Endothelial cell of umbilical vein (primary cell): Measurements from ENCODE around the gene CHST8. TPM values are rescaled to one million over a fixed set of nuclear protein-coding genes. Genes with fewer than 3 reads are reported as not detected.

ENCODE experiments used
- BruUV-seq: library from RNA; stranded (reverse); fragments of 400-500 nt; replicated peaks from 2 replicates; lab custom pipeline; 2021; lab: Mats Ljungman, UMichigan
- CTCF ChIA-PET: fragments of 300-600, 350-600 bp; sonication (Branson Sonifier 250); formaldehyde crosslinking; loops from one replicate; lab custom pipeline; 2021; ENCODE audit warnings: antibody characterized with exemption, inconsistent platforms; lab: Charles Lee
- POLR2A ChIA-PET: fragments of 300-600, 350-600 bp; sonication (Branson Sonifier 250); formaldehyde crosslinking; loops from one replicate; lab custom pipeline; 2021; ENCODE audit warnings: antibody characterized with exemption, inconsistent platforms; lab: Charles Lee
- DNase-seq: peaks from one replicate; pipeline ENCODE4 v3.0.0-alpha.2; 2011; ENCODE audit warnings: low read depth, low spot score
- FAIRE-seq: peaks from 2 replicates; lab custom pipeline; 2011; peaks lifted over from hg19 to GRCh38; lab: Jason Lieb, UNC
- H2AFZ ChIP-seq: 2 replicates; pipeline ENCODE4 v1.6.0; 2012; ENCODE audit warnings: low read depth, low read length, control low read depth, inconsistent platforms
- H3K27ac ChIP-seq: 2 replicates; pipeline ENCODE4 v1.5.1; 2011; ENCODE audit warnings: low read depth, mild to moderate bottlenecking, control low read depth, low read length, moderate library complexity; ENCODE audit not compliant: insufficient read depth
- H3K27me3 ChIP-seq, 2 experiments: 2 replicates each; pipeline versions ENCODE4 v1.6.0 to v1.6.1; 2011; ENCODE audit warnings: low read length in 2 of 2, mixed read lengths in 1 of 2; ENCODE audit not compliant: control insufficient read depth in 2 of 2, insufficient read depth in 2 of 2
- H3K36me3 ChIP-seq, 2 experiments: 2 replicates in 1 of 2; 3 replicates in 1 of 2; pipeline ENCODE4 v1.5.1; 2011; ENCODE audit warnings: low read length in 2 of 2, mild to moderate bottlenecking in 1 of 2, moderate library complexity in 1 of 2; ENCODE audit not compliant: control insufficient read depth in 2 of 2, insufficient read depth in 2 of 2; ENCODE audit errors: extremely low read depth in 1 of 2
- H3K4me1 ChIP-seq: 3 replicates; pipeline ENCODE4 v1.5.1; 2011; ENCODE audit warnings: mild to moderate bottlenecking, low read length; ENCODE audit not compliant: control insufficient read depth, insufficient read depth; ENCODE audit errors: extremely low read depth
- H3K4me2 ChIP-seq: 2 replicates; pipeline ENCODE4 v1.6.1; 2011; ENCODE audit warnings: low read length, control low read depth, mixed read lengths; ENCODE audit not compliant: insufficient read depth
- H3K4me3 ChIP-seq, 3 experiments: fragments of 200-600 bp in 1 of 3; sonication (generic), shearing (Covaris generic) in 1 of 3; replicated peaks in 1 of 3; 2 replicates each; pipeline ENCODE4 v1.5.1; 2011 to 2016; ENCODE audit warnings: control low read depth in 3 of 3, low read length in 3 of 3, mild to moderate bottlenecking in 2 of 3, inconsistent platforms in 1 of 3, low read depth in 1 of 3, moderate library complexity in 1 of 3; ENCODE audit not compliant: insufficient read depth in 1 of 3
- H3K79me2 ChIP-seq: 2 replicates; pipeline ENCODE4 v1.6.0; 2012; ENCODE audit warnings: low read length, inconsistent platforms; ENCODE audit not compliant: control insufficient read depth, insufficient read depth
- H3K9ac ChIP-seq: replicated peaks from 2 replicates; pipeline ENCODE3; 2011; ENCODE audit warnings: low read length, control low read depth; ENCODE audit not compliant: insufficient read depth; ENCODE audit errors: extremely low read depth
- H3K9me1 ChIP-seq: replicated peaks from 3 replicates; pipeline ENCODE4 v1.6.0; 2011; ENCODE audit warnings: mild to moderate bottlenecking, low read length; ENCODE audit not compliant: control insufficient read depth, insufficient read depth; ENCODE audit errors: extremely low read depth
- H3K9me3 ChIP-seq: replicated peaks from 2 replicates; pipeline ENCODE4 v1.5.1; 2012; ENCODE audit warnings: low read length, inconsistent platforms; ENCODE audit not compliant: control insufficient read depth, insufficient read depth
- H4K20me1 ChIP-seq: replicated peaks from 2 replicates; pipeline ENCODE3; 2011; ENCODE audit warnings: mild to moderate bottlenecking, low read length; ENCODE audit not compliant: control insufficient read depth, insufficient read depth; ENCODE audit errors: extremely low read depth
- CTCF ChIP-seq, 2 donors: IDR thresholded peaks; 1 replicate in 1 of 2; 2 replicates in 1 of 2; pipeline ENCODE4 v1.5.1; 2011; ENCODE audit warnings: low read length in 2 of 2, mild to moderate bottlenecking in 2 of 2, moderate library complexity in 2 of 2, control low read depth in 1 of 2, inconsistent platforms in 1 of 2, low read depth in 1 of 2; ENCODE audit not compliant: insufficient read depth in 1 of 2; ENCODE audit errors: extremely low read depth in 1 of 2
- EZH2 ChIP-seq: IDR thresholded peaks from 2 replicates; pipeline ENCODE4 v1.6.1; 2012; ENCODE audit warnings: borderline replicate concordance, low read depth, mild to moderate bottlenecking, moderate library complexity, low read length, inconsistent platforms; ENCODE audit not compliant: severe bottlenecking
- FOS ChIP-seq: IDR thresholded peaks from 2 replicates; pipeline ENCODE4 v1.6.1; 2011; ENCODE audit warnings: mild to moderate bottlenecking, low read length, moderate library complexity, borderline replicate concordance; ENCODE audit not compliant: insufficient read depth
- GATA2 ChIP-seq: IDR thresholded peaks from 2 replicates; pipeline ENCODE4 v1.7.0; 2011; ENCODE audit warnings: low read depth, mild to moderate bottlenecking, moderate library complexity, mixed read lengths, low read length; ENCODE audit not compliant: insufficient read length, insufficient read depth
- JUN ChIP-seq: IDR thresholded peaks from 2 replicates; pipeline ENCODE4 v1.6.1; 2011; ENCODE audit warnings: borderline replicate concordance, low read depth; ENCODE audit not compliant: insufficient read length, insufficient read depth
- MYC ChIP-seq: IDR thresholded peaks from one replicate; pipeline ENCODE4 v1.6.1; 2011; ENCODE audit warnings: mild to moderate bottlenecking, low read depth, low read length
- POLR2A ChIP-seq: IDR thresholded peaks from 2 replicates; pipeline ENCODE4 v1.6.1; 2012; ENCODE audit warnings: low read depth, mild to moderate bottlenecking, control low read depth, low read length
- POLR2AphosphoS5 ChIP-seq: IDR thresholded peaks from 2 replicates; pipeline ENCODE4 v1.6.1; 2012; ENCODE audit warnings: low read depth, mild to moderate bottlenecking, control low read depth, low read length, moderate library complexity; ENCODE audit not compliant: insufficient read depth
- dilution Hi-C: fragments of 300-500 bp; cut with MboI; formaldehyde crosslinking; loops from one replicate; pipeline ENCODE4 v1.15.0; 2019; ENCODE audit warnings: low sequenced_read_pairs; ENCODE audit not compliant: extremely low pct_ligation_motif_present
- intact Hi-C: fragments of 100-400 bp; cut with micrococcal nuclease; formaldehyde crosslinking; loops from one replicate; pipeline ENCODE4 v1.10.0; 2022
- polyA plus RNA-seq, 4 experiments: library from polyadenylated mRNA; depleted of rRNA in 3 of 4; stranded (reverse) in 3 of 4; unstranded in 1 of 4; fragments of >200 nt; gene quantifications; 2 replicates each; pipeline versions ENCODE4 v1.2.1 to v1.2.3, GENCODE V29; 2011 to 2012; ENCODE audit warnings: missing spikeins in 1 of 4
- total RNA-seq: library from RNA; stranded (reverse); gene quantifications from 2 replicates; pipeline ENCODE4 v1.2.3, GENCODE V29; 2021
- TF ChIP-seq, protein P1 (sequence below): IDR thresholded peaks from 2 replicates; pipeline ENCODE4 v1.6.1; 2011; ENCODE audit not compliant: insufficient read depth, insufficient read length

CHST8 gene
- total and polyA plus RNA-seq, 2 donors (not counting 3 experiments of a cell fraction or from before 2014, with no cell fraction given): not detected

DNA sequence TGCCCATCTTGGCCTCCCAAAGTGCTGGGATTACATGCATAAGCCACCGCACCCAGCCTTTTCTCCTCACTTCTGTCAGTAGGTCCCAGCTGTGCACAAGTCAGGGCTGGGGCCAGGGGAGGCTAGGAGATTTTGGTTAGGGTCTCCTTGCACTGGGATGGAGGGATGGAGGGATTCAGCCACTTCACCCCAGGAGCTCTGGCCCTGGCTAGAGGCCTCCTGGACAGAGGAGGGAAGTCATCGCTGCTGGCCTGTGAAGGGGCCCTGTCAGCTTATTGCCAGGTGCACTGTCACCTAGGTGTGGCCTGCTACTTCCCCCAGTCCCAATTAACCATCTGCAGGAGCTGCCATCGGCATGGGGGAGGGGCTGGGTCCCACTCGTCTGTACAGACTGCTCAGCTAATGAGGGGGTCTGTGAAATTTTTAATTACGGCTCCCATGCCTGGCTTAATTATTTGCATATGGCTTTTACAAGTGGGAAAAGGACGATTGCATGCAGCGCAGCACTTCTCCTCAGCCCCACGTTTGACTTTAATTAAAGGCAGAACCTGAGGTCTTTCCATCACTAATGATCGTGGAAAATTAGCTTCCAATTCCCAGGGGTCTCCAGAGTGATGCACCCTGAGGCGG lies 52.4 kb downstream of the CHST8 start:
- Histone ChIP-seq H3K4me2 (no peak overlapping the region), H3K9me3 (no peaks in the 10 kb centered on the region), H3K79me2 (no peaks in the 10 kb centered on the region), H3K9me1 (no peaks in the 10 kb centered on the region), H3K9ac (no peak overlapping the region), H3K4me3 (no peak overlapping the region), H3K36me3 (no peaks in the 10 kb centered on the region), H4K20me1 (no peaks in the 10 kb centered on the region), H3K27ac (no peak overlapping the region), H3K27me3 (peaks cover 0 to 1% of the 10 kb centered on the region in 2 experiments), H2AFZ (no peak overlapping the region), H3K4me1 (no peaks in the 10 kb centered on the region)
- no TSS peak for BruUV-seq
- ChIA-PET POLR2A (no interaction called here), CTCF (no interaction called here)
- dilution Hi-C loops (no loop called here), intact Hi-C loops (no loop called here)
- no peak for FAIRE-seq
- no peak for DNase-seq
- TF ChIP-seq, protein P1, sequence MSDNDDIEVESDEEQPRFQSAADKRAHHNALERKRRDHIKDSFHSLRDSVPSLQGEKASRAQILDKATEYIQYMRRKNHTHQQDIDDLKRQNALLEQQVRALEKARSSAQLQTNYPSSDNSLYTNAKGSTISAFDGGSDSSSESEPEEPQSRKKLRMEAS: no peak
- TF ChIP-seq CTCF (IDR thresholded peaks at IDR 0.05; ENCODE audit: extremely low read depth in 1 of 2, insufficient read depth in 1 of 2, low read depth in 1 of 2, low read length in 2 of 2) (no peak), POLR2AphosphoS5 (no peak), JUN (no peak), POLR2A (no peak), EZH2 (no peak), MYC (no peak), FOS (no peak), GATA2 (no peak)
